HFFc6 (cell line): ENCODE results near the gene ACCS. TPM values are rescaled to one million over a fixed set of nuclear protein-coding genes. Genes with fewer than 3 reads are reported as not detected.
A peak's percentile ranks its signal among the peaks of the same experiment; 100 is the strongest.

ENCODE experiments used
- DNase-seq: peaks from one replicate; pipeline ENCODE4 v3.0.0-alpha.2; 2018
- H3K27ac Mint-ChIP-seq: 2 replicates; pipeline ENCODE4 v1.8.0; 2020; ENCODE audit warnings: mild to moderate bottlenecking, mixed read lengths
- H3K27me3 Mint-ChIP-seq: 2 replicates; pipeline ENCODE4 v1.8.0; 2021; ENCODE audit warnings: mild to moderate bottlenecking, moderate library complexity, mixed read lengths; ENCODE audit not compliant: insufficient read depth
- H3K36me3 Mint-ChIP-seq: 2 replicates; pipeline ENCODE4 v1.8.0; 2021; ENCODE audit warnings: low read depth, mixed read lengths
- H3K4me1 Mint-ChIP-seq: 2 replicates; pipeline ENCODE4 v1.8.0; 2020; ENCODE audit warnings: low read depth, mixed read lengths
- H3K4me3 Mint-ChIP-seq: 2 replicates; pipeline ENCODE4 v1.8.0; 2020; ENCODE audit warnings: mild to moderate bottlenecking, moderate library complexity, mixed read lengths
- H3K9me3 Mint-ChIP-seq: 2 replicates; pipeline ENCODE4 v1.8.0; 2020; ENCODE audit warnings: mild to moderate bottlenecking, mixed read lengths
- total RNA-seq, 6 experiments: library from RNA; stranded (reverse); fragmentation: NEBNext Ultra II Directional; extraction: Animal tissue kit (Norgen Biotek cat#: 25700); gene quantifications; 2 replicates in 1 of 6; 3 replicates in 5 of 6; pipeline ENCODE4 v1.2.3, GENCODE V29; 2021
- TF ChIP-seq, protein P1 (sequence below): fragments of 200-600 bp; sonication (generic); IDR thresholded peaks from 2 replicates; pipeline ENCODE4 v1.5.0; 2021; ENCODE audit warnings: antibody characterized with exemption, mild to moderate bottlenecking

Gene ACCS
- total RNA-seq, 6 experiments from 2014 or later, result 3.9 to 5.4 (median 4.8) TPM

DNA sequence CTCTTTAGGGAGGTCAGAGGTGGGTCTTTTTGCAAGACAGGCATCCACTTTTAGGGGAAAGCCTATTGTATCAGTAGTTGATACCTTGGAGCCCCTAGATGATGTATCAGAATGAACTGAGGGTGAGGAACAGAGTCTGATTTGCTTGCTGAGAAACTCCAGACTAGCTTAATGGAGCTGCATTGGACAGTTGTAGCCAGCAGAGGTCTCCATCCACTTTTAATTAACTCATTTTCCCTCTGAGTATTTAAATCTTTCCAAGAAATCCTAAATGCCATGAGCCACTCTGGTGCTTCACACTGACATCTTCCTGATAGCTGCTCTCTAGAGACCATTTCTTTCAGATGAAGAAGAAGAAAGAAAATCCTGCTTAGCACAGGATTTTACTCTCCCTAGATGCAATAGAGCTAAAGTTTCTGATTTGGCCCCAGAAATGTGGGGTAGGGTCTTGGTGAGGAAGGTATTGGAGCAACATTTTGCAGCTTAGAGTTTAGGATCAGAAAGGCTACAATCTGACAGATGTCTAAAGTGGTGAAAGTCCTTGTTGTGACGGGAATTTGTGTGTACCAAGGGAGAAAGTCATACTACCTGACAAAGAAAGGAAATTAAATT lies 67.4 kb downstream of the ACCS start:
- no peaks in the 10 kb centered on the region for H3K9me3 Mint-ChIP-seq
- H3K4me3 Mint-ChIP-seq, result no peak overlapping the region
- H3K36me3 Mint-ChIP-seq, result peaks cover 14% of the 10 kb centered on the region; the same call in 1 of the 2 replicates
- TF ChIP-seq, protein P1, sequence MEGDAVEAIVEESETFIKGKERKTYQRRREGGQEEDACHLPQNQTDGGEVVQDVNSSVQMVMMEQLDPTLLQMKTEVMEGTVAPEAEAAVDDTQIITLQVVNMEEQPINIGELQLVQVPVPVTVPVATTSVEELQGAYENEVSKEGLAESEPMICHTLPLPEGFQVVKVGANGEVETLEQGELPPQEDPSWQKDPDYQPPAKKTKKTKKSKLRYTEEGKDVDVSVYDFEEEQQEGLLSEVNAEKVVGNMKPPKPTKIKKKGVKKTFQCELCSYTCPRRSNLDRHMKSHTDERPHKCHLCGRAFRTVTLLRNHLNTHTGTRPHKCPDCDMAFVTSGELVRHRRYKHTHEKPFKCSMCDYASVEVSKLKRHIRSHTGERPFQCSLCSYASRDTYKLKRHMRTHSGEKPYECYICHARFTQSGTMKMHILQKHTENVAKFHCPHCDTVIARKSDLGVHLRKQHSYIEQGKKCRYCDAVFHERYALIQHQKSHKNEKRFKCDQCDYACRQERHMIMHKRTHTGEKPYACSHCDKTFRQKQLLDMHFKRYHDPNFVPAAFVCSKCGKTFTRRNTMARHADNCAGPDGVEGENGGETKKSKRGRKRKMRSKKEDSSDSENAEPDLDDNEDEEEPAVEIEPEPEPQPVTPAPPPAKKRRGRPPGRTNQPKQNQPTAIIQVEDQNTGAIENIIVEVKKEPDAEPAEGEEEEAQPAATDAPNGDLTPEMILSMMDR, result peak; percentile 81
- H3K4me1 Mint-ChIP-seq, result peaks cover 26% of the 10 kb centered on the region
- H3K27ac Mint-ChIP-seq, result no peak overlapping the region
- H3K27me3 Mint-ChIP-seq, result no peaks in the 10 kb centered on the region
- DNase-seq, result peak; percentile 24

Other genes starting within 250 kb of the ACCS start
- gene ALKBH3, start 185.4 kb upstream of the ACCS start, total RNA-seq, result 10 to 100 TPM; 24.0 to 35.9 (median 31.5) TPM
- under 1 TPM; 0.23 to 0.37 (median 0.33) TPM for gene C11orf96, start 123.6 kb upstream of the ACCS start, total RNA-seq
- gene ACCSL, start 18.3 kb upstream of the ACCS start, total RNA-seq, result not detected
- gene EXT2, start 29.4 kb downstream of the ACCS start, total RNA-seq, result 100 to 1,000 TPM; 105 to 130 (median 118) TPM
- gene ALX4, start 243.9 kb downstream of the ACCS start, total RNA-seq, result under 1 TPM; 0.02 to 0.13 (median 0.06) TPM